SK-N-SH (cell line): ENCODE measurements around the gene RAE1. TPM values are rescaled to one million over a fixed set of nuclear protein-coding genes. Genes with fewer than 3 reads are reported as not detected.

Source experiments
- CTCF ChIA-PET: fragments of 300-600, 350-600 bp; formaldehyde crosslinking; extraction: SDS; loops from one replicate; lab custom pipeline; 2021; lab: Yijun Ruan, JAX
- POLR2A ChIA-PET: fragments of 350-600 bp; sonication (Branson Sonifier 250); formaldehyde crosslinking; extraction: SDS; loops from one replicate; lab custom pipeline; 2020; ENCODE audit warnings: antibody characterized with exemption, inconsistent platforms; lab: Yijun Ruan, JAX
- DNase-seq: peaks from one replicate; pipeline ENCODE4 v3.0.0; 2012
- H2AFZ ChIP-seq: fragments of 200-600 bp; sonication (generic); 2 replicates; pipeline ENCODE4 v1.8.1; 2016; ENCODE audit warnings: antibody characterized with exemption, mild to moderate bottlenecking, low read depth
- H3F3A ChIP-seq: fragments of 200-600 bp; sonication (generic); replicated peaks from 2 replicates; pipeline ENCODE3; 2016; ENCODE audit warnings: antibody characterized with exemption, mild to moderate bottlenecking; ENCODE audit not compliant: insufficient read depth
- H3K27ac ChIP-seq, 2 experiments: fragments of 200-500 bp in 1 of 2; fragments of 200-600 bp in 1 of 2; sonication (Bioruptor generic) in 1 of 2; sonication (generic), shearing (Covaris generic) in 1 of 2; 2 replicates each; pipeline versions ENCODE4 v1.5.1 to v1.6.1; 2014 to 2016; ENCODE audit warnings: low read depth in 2 of 2, inconsistent platforms in 1 of 2, low read length in 1 of 2, mild to moderate bottlenecking in 1 of 2, mixed read lengths in 1 of 2
- H3K27me3 ChIP-seq: fragments of 200-600 bp; sonication (generic), shearing (Covaris generic); 2 replicates; pipeline ENCODE4 v1.6.1; 2016; ENCODE audit warnings: mixed run types; ENCODE audit not compliant: insufficient read depth
- H3K36me3 ChIP-seq, 2 experiments: fragments of 200-500 bp in 1 of 2; fragments of 200-600 bp in 1 of 2; sonication (Bioruptor generic) in 1 of 2; sonication (generic) in 1 of 2; replicated peaks in 1 of 2; 2 replicates each; pipeline versions ENCODE3 to v1.5.1; 2014 to 2016; ENCODE audit warnings: low read length in 1 of 2, mild to moderate bottlenecking in 1 of 2; ENCODE audit not compliant: insufficient read depth in 2 of 2, control insufficient read depth in 1 of 2
- H3K4me1 ChIP-seq, 2 experiments: fragments of 200-500 bp in 1 of 2; fragments of 200-600 bp in 1 of 2; sonication (Bioruptor generic) in 1 of 2; sonication (generic), shearing (Covaris generic) in 1 of 2; 2 replicates each; pipeline versions ENCODE4 v1.5.1 to v1.6.1; 2014 to 2016; ENCODE audit warnings: low read depth in 1 of 2, low read length in 1 of 2, mixed run types in 1 of 2; ENCODE audit not compliant: insufficient read depth in 2 of 2, control insufficient read depth in 1 of 2
- H3K4me2 ChIP-seq: fragments of 200-600 bp; sonication (generic), shearing (Covaris generic); 2 replicates; pipeline ENCODE4 v1.6.1; 2017; ENCODE audit warnings: mixed run types
- H3K4me3 ChIP-seq, 2 experiments: fragments of 200-500 bp in 1 of 2; fragments of 200-600 bp in 1 of 2; sonication (Bioruptor generic) in 1 of 2; sonication (generic), shearing (Covaris generic) in 1 of 2; 2 replicates each; pipeline versions ENCODE4 v1.5.1 to v1.8.1; 2014 to 2016; ENCODE audit warnings: low read depth in 2 of 2, inconsistent platforms in 1 of 2, low read length in 1 of 2, mild to moderate bottlenecking in 1 of 2, mixed read lengths in 1 of 2, moderate library complexity in 1 of 2
- H3K79me2 ChIP-seq: fragments of 200-600 bp; sonication (generic); 2 replicates; pipeline ENCODE4 v1.8.1; 2017; ENCODE audit warnings: mild to moderate bottlenecking; ENCODE audit not compliant: insufficient read depth
- H3K9ac ChIP-seq: fragments of 200-600 bp; sonication (generic); 2 replicates; pipeline ENCODE4 v1.6.1; 2017; ENCODE audit warnings: mixed run types
- H3K9me2 ChIP-seq: fragments of 200-600 bp; sonication (generic); 2 replicates; pipeline ENCODE4 v1.6.1; 2017; ENCODE audit warnings: mixed run types
- H3K9me3 ChIP-seq: fragments of 200-600 bp; sonication (generic); 2 replicates; pipeline ENCODE4 v1.6.1; 2017; ENCODE audit warnings: mixed run types, mild to moderate bottlenecking, moderate library complexity
- H4K20me1 ChIP-seq: fragments of 200-600 bp; sonication (generic); 2 replicates; pipeline ENCODE4 v1.6.1; 2017; ENCODE audit warnings: mild to moderate bottlenecking, mixed run types; ENCODE audit not compliant: insufficient read depth
- FOXJ3 ChIP-seq: sonication (generic); formaldehyde crosslinking; IDR thresholded peaks from 2 replicates; pipeline ENCODE4 v1.5.1; 2020; ENCODE audit warnings: mild to moderate bottlenecking, missing genetic modification reagents
- GABPA ChIP-seq: IDR thresholded peaks from 2 replicates; pipeline ENCODE4 v1.4.0; 2012; ENCODE audit warnings: low read depth, mild to moderate bottlenecking
- GATA2 ChIP-seq: sonication (generic); formaldehyde crosslinking; IDR thresholded peaks from 2 replicates; pipeline ENCODE4 v1.5.0; 2020; ENCODE audit warnings: mild to moderate bottlenecking, missing genetic modification reagents
- JUND ChIP-seq: IDR thresholded peaks from 2 replicates; pipeline ENCODE4 v1.4.0; 2012
- MAX ChIP-seq: IDR thresholded peaks from 2 replicates; pipeline ENCODE4 v1.4.0; 2012; ENCODE audit warnings: low read depth
- MEF2A ChIP-seq: IDR thresholded peaks from 2 replicates; pipeline ENCODE4 v1.4.0; 2012; ENCODE audit warnings: low read depth, borderline replicate concordance
- MXI1 ChIP-seq: IDR thresholded peaks from 2 replicates; pipeline ENCODE4 v1.6.1; 2012; ENCODE audit warnings: mild to moderate bottlenecking, low read depth, low read length, improper control_type of control experiment
- NFIC ChIP-seq: IDR thresholded peaks from 2 replicates; pipeline ENCODE4 v1.4.0; 2012; ENCODE audit warnings: borderline replicate concordance
- PBX3 ChIP-seq: IDR thresholded peaks from 2 replicates; pipeline ENCODE4; 2012
- RAD21 ChIP-seq: IDR thresholded peaks from 2 replicates; pipeline ENCODE4 v1.6.1; 2012; ENCODE audit warnings: mild to moderate bottlenecking, low read length
- REST ChIP-seq: IDR thresholded peaks from 2 replicates; pipeline ENCODE4 v1.6.1; 2012; ENCODE audit warnings: mild to moderate bottlenecking, low read depth, low read length, moderate library complexity
- RFX5 ChIP-seq: IDR thresholded peaks from 2 replicates; pipeline ENCODE4 v1.6.1; 2012; ENCODE audit warnings: mild to moderate bottlenecking, improper control_type of control experiment, low read length
- RXRA ChIP-seq: IDR thresholded peaks from 2 replicates; pipeline ENCODE4 v1.4.0; 2012; ENCODE audit warnings: low read depth, mild to moderate bottlenecking, borderline replicate concordance
- SIN3A ChIP-seq: IDR thresholded peaks from 2 replicates; pipeline ENCODE4 v1.6.1; 2012; ENCODE audit warnings: low read depth, mild to moderate bottlenecking, low read length, moderate library complexity, borderline replicate concordance
- SMC3 ChIP-seq: IDR thresholded peaks from 2 replicates; pipeline ENCODE4 v1.6.1; 2012; ENCODE audit warnings: low read depth, low read length, improper control_type of control experiment
- TEAD4 ChIP-seq: IDR thresholded peaks from 2 replicates; pipeline ENCODE4 v1.4.0; 2012; ENCODE audit warnings: mild to moderate bottlenecking, borderline replicate concordance; ENCODE audit not compliant: insufficient read depth
- USF1 ChIP-seq: IDR thresholded peaks from 2 replicates; pipeline ENCODE4 v1.4.0; 2012; ENCODE audit warnings: low read depth, borderline replicate concordance
- YY1 ChIP-seq: IDR thresholded peaks from 2 replicates; pipeline ENCODE4 v1.4.0; 2012; ENCODE audit warnings: low read depth, mild to moderate bottlenecking
- ZBTB33 ChIP-seq: IDR thresholded peaks from 2 replicates; pipeline ENCODE4 v1.4.0; 2012; ENCODE audit warnings: low read depth, borderline replicate concordance
- WGBS: methylation state at CpG from one replicate; pipeline ENCODE4 v1.1.6; 2017; ENCODE audit warnings: low lambda C conversion rate; 5-methylcytosine and 5-hydroxymethylcytosine counted together
- polyA plus RNA-seq, 3 experiments: library from polyadenylated mRNA; depleted of rRNA; stranded (reverse); fragments of >200 nt; gene quantifications; 2 replicates each; pipeline ENCODE4 v1.2.3, GENCODE V29; 2012

The RAE1 gene
- polyA plus RNA-seq, 1 of the 3 experiments (the other 2 are of a cell fraction): 82.4 TPM

GRCh38 chr20:57372581-57373350, 21.7 kb downstream of the RAE1 start:
- 95% methylated on average over 21 of the region's 25 CpGs for WGBS
- H3K9ac ChIP-seq: no peak overlapping the region
- no peak overlapping the region for H2AFZ ChIP-seq
- CTCF ChIA-PET: interaction anchor here (1.9 to 2.1 kb wide), 2 partner anchors 9 to 123 kb away, joined by 7 to 8 read pairs; no protein-coding TSS in a partner anchor
- DNase-seq: no peak
- H3F3A ChIP-seq: no peaks in the 10 kb centered on the region
- H4K20me1 ChIP-seq: no peaks in the 10 kb centered on the region
- no peaks in the 10 kb centered on the region for H3K27me3 ChIP-seq
- POLR2A ChIA-PET: no interaction called here
- no peaks in the 10 kb centered on the region for H3K79me2 ChIP-seq
- no peak overlapping the region for H3K27ac ChIP-seq
- no peak overlapping the region for H3K4me2 ChIP-seq
- H3K9me3 ChIP-seq: no peaks in the 10 kb centered on the region
- H3K9me2 ChIP-seq: no peaks in the 10 kb centered on the region
- peaks cover 37 to 92% of the 10 kb centered on the region in 2 experiments for H3K36me3 ChIP-seq
- no peaks in the 10 kb centered on the region for H3K4me1 ChIP-seq
- no peak overlapping the region for H3K4me3 ChIP-seq
- TF ChIP-seq SIN3A (no peak), YY1 (no peak), MEF2A (no peak), RFX5 (no peak), TEAD4 (no peak)
- TF ChIP-seq, all 33 proteins: peak for 0

- H3K27me3 ChIP-seq: no peaks in the 10 kb centered on the region
- no peak overlapping the region for H3K4me2 ChIP-seq
- no peaks in the 10 kb centered on the region for H3K79me2 ChIP-seq
- ChIA-PET POLR2A (interaction anchor here (0.6 kb wide), 1 partner anchor 93 kb away, joined by 3 read pairs; no protein-coding TSS in a partner anchor), CTCF (interaction anchor here (0.6 to 3.5 kb wide), 6 partner anchors 28 to 236 kb away, joined by 3 to 19 read pairs (median 4); no protein-coding TSS in a partner anchor)
- no peak overlapping the region for H3K9ac ChIP-seq
- H3K27ac ChIP-seq: no peak overlapping the region
- peaks cover 28 to 93% of the 10 kb centered on the region in 2 experiments for H3K36me3 ChIP-seq
- DNase-seq: no peak
- no peaks in the 10 kb centered on the region for H3K9me2 ChIP-seq
- no peaks in the 10 kb centered on the region for H3F3A ChIP-seq
- H2AFZ ChIP-seq: no peak overlapping the region
- no peak overlapping the region for H3K4me3 ChIP-seq
- 97% methylated on average over 10 of the region's 12 CpGs for WGBS
- no peaks in the 10 kb centered on the region for H4K20me1 ChIP-seq
- H3K4me1 ChIP-seq: no peaks in the 10 kb centered on the region
- no peaks in the 10 kb centered on the region for H3K9me3 ChIP-seq
- TF ChIP-seq JUND (no peak), GABPA (no peak), SMC3 (no peak), RXRA (no peak), NFIC (no peak), FOXJ3 (CRISPR knock-in tag) (no peak), USF1 (no peak), ZBTB33 (no peak), YY1 (no peak), REST (no peak), RFX5 (no peak), RAD21 (no peak), MXI1 (no peak), PBX3 (no peak), MAX (no peak), GATA2 (no peak)
Measured at GRCh38 chr20:57374343-57374930, 23.4 kb downstream of the RAE1 start.
